Loucy (cell line): Measurements from ENCODE around the gene KPNA4.

ENCODE experiments used
- H2AFZ ChIP-seq: fragments of 200-600 bp; sonication (generic); 2 replicates; pipeline ENCODE4 v1.6.0; 2016; ENCODE audit warnings: antibody characterized with exemption, mild to moderate bottlenecking, low read length, moderate library complexity
- H3F3A ChIP-seq: fragments of 200-600 bp; 2 replicates; pipeline ENCODE4 v1.6.0; 2016; ENCODE audit warnings: antibody characterized with exemption, low read depth, mild to moderate bottlenecking
- H3K27me3 ChIP-seq: fragments of 200-600 bp; sonication (generic); 2 replicates; pipeline ENCODE4 v1.6.1; 2014; ENCODE audit warnings: low read length, mild to moderate bottlenecking; ENCODE audit not compliant: insufficient read depth, poor library complexity, severe bottlenecking
- H3K36me3 ChIP-seq: fragments of 200-600 bp; sonication (generic); 2 replicates; pipeline ENCODE4 v1.6.1; 2016; ENCODE audit warnings: low read length; ENCODE audit not compliant: insufficient read depth
- H3K4me1 ChIP-seq: fragments of 200-600 bp; sonication (generic); 2 replicates; pipeline ENCODE4 v1.5.1; 2014; ENCODE audit warnings: low read length, mild to moderate bottlenecking; ENCODE audit not compliant: insufficient read depth, poor library complexity, severe bottlenecking
- H3K4me2 ChIP-seq: fragments of 200-600 bp; sonication (generic); 2 replicates; pipeline ENCODE4 v1.6.0; 2014; ENCODE audit warnings: antibody characterized with exemption, low read length, low read depth, mild to moderate bottlenecking; ENCODE audit not compliant: poor library complexity, severe bottlenecking
- H3K4me3 ChIP-seq: fragments of 200-600 bp; sonication (generic); 2 replicates; pipeline ENCODE4 v1.5.1; 2014; ENCODE audit warnings: low read length, mild to moderate bottlenecking, mixed read lengths; ENCODE audit not compliant: poor library complexity, severe bottlenecking
- H3K79me2 ChIP-seq: fragments of 200-600 bp; sonication (generic); 2 replicates; pipeline ENCODE4 v1.6.1; 2014; ENCODE audit warnings: low read length; ENCODE audit not compliant: insufficient read depth
- H3K9ac ChIP-seq: fragments of 200-600 bp; sonication (generic); 2 replicates; pipeline ENCODE4 v1.6.0; 2014; ENCODE audit warnings: mild to moderate bottlenecking, low read depth, low read length, moderate library complexity; ENCODE audit not compliant: poor library complexity, severe bottlenecking
- H3K9me2 ChIP-seq: fragments of 200-600 bp; sonication (generic); replicated peaks from 2 replicates; pipeline ENCODE4 v1.6.1; 2016; ENCODE audit warnings: low read depth, low read length, mixed read lengths
- H3K9me3 ChIP-seq: fragments of 200-600 bp; sonication (generic); 2 replicates; pipeline ENCODE4 v1.6.1; 2014; ENCODE audit warnings: mild to moderate bottlenecking, antibody characterized with exemption, low read length, low read depth; ENCODE audit not compliant: insufficient read depth
- H4K20me1 ChIP-seq: fragments of 200-600 bp; sonication (generic); 2 replicates; pipeline ENCODE4 v1.6.0; 2014; ENCODE audit warnings: antibody characterized with exemption, low read length, mild to moderate bottlenecking; ENCODE audit not compliant: insufficient read depth, poor library complexity, severe bottlenecking
- EZH2phosphoT487 ChIP-seq: fragments of 200-600 bp; IDR thresholded peaks from 2 replicates; pipeline ENCODE4 v1.6.1; 2018; ENCODE audit warnings: antibody characterized with exemption, mild to moderate bottlenecking, moderate library complexity, borderline replicate concordance
- TF ChIP-seq, protein P1 (sequence below): fragments of 200-600 bp; sonication (generic); conservative IDR thresholded peaks from 2 replicates; pipeline ENCODE4 v1.5.1; 2014; ENCODE audit warnings: mild to moderate bottlenecking, antibody characterized with exemption, low read length

KPNA4 gene

GRCh38 chr3:160474416-160474838 is 90.9 kb downstream of the KPNA4 start:
- no peaks in the 10 kb centered on the region for H3K9me2 ChIP-seq
- H3K79me2 ChIP-seq = no peaks in the 10 kb centered on the region
- no peaks in the 10 kb centered on the region for H3K4me1 ChIP-seq
- no peak overlapping the region for H3K4me3 ChIP-seq
- H2AFZ ChIP-seq = no peak overlapping the region
- H3K9ac ChIP-seq = no peak overlapping the region
- TF ChIP-seq, protein P1, sequence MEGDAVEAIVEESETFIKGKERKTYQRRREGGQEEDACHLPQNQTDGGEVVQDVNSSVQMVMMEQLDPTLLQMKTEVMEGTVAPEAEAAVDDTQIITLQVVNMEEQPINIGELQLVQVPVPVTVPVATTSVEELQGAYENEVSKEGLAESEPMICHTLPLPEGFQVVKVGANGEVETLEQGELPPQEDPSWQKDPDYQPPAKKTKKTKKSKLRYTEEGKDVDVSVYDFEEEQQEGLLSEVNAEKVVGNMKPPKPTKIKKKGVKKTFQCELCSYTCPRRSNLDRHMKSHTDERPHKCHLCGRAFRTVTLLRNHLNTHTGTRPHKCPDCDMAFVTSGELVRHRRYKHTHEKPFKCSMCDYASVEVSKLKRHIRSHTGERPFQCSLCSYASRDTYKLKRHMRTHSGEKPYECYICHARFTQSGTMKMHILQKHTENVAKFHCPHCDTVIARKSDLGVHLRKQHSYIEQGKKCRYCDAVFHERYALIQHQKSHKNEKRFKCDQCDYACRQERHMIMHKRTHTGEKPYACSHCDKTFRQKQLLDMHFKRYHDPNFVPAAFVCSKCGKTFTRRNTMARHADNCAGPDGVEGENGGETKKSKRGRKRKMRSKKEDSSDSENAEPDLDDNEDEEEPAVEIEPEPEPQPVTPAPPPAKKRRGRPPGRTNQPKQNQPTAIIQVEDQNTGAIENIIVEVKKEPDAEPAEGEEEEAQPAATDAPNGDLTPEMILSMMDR = no peak
- TF ChIP-seq EZH2phosphoT487 = no peak
- no peak overlapping the region for H3K4me2 ChIP-seq
- no peaks in the 10 kb centered on the region for H3F3A ChIP-seq
- no peaks in the 10 kb centered on the region for H3K27me3 ChIP-seq
- H4K20me1 ChIP-seq = no peaks in the 10 kb centered on the region
- H3K9me3 ChIP-seq = peaks cover 5% of the 10 kb centered on the region; the same call in 1 of the 2 replicates
- H3K36me3 ChIP-seq = no peaks in the 10 kb centered on the region

GRCh38 chr3:160473978-160474377 is 91.4 kb downstream of the KPNA4 start:
- no peaks in the 10 kb centered on the region for H3F3A ChIP-seq
- H2AFZ ChIP-seq = no peak overlapping the region
- no peaks in the 10 kb centered on the region for H4K20me1 ChIP-seq
- no peaks in the 10 kb centered on the region for H3K27me3 ChIP-seq
- no peak overlapping the region for H3K4me2 ChIP-seq
- no peaks in the 10 kb centered on the region for H3K9me2 ChIP-seq
- no peaks in the 10 kb centered on the region for H3K36me3 ChIP-seq
- no peaks in the 10 kb centered on the region for H3K79me2 ChIP-seq
- no peak overlapping the region for H3K4me3 ChIP-seq
- no peak for TF ChIP-seq EZH2phosphoT487
- TF ChIP-seq, protein P1 = no peak
- H3K9me3 ChIP-seq = peaks cover 5% of the 10 kb centered on the region; the same call in 1 of the 2 replicates
- H3K4me1 ChIP-seq = no peaks in the 10 kb centered on the region
- H3K9ac ChIP-seq = no peak overlapping the region

- no peak overlapping the region for H3K4me3 ChIP-seq
- no peaks in the 10 kb centered on the region for H3K4me1 ChIP-seq
- no peaks in the 10 kb centered on the region for H3K27me3 ChIP-seq
- H3K9me3 ChIP-seq = peaks cover 5% of the 10 kb centered on the region; the same call in 1 of the 2 replicates
- no peaks in the 10 kb centered on the region for H3K9me2 ChIP-seq
- H3K79me2 ChIP-seq = no peaks in the 10 kb centered on the region
- H4K20me1 ChIP-seq = no peaks in the 10 kb centered on the region
- H2AFZ ChIP-seq = no peak overlapping the region
- no peak overlapping the region for H3K4me2 ChIP-seq
- H3F3A ChIP-seq = no peaks in the 10 kb centered on the region
- TF ChIP-seq, protein P1 = no peak
- no peak for TF ChIP-seq EZH2phosphoT487
- no peak overlapping the region for H3K9ac ChIP-seq
- H3K36me3 ChIP-seq = no peaks in the 10 kb centered on the region
These were observed 92.2 kb downstream of the KPNA4 start for GRCh38 chr3:160473221-160473620.
